Left lung (tissue), 10 donors: ENCODE data around the gene C6orf62. TPM values are rescaled to one million over a fixed set of nuclear protein-coding genes. Genes with fewer than 3 reads are reported as not detected.
"Not testable (repeated sequence)": the region's sequence is repeated elsewhere in the genome, so short reads cannot be mapped to it uniquely, and the experiment has no call there.

ENCODE experiments used
- ATAC-seq: fragments of 200-7000 bp; cut with Tn5 transposase; one replicate; pipeline ENCODE4 v1.9.1; 2020; ENCODE audit warnings: moderate library complexity
- DNase-seq, 4 donors: peaks; one replicate each; pipeline ENCODE4 v3.0.0-alpha.2; 2013 to 2020
- H3K27ac ChIP-seq, 2 donors: fragments of 200-600 bp; sonication (generic) in 1 of 2; one replicate each; pipeline versions ENCODE4 v1.5.0 to v1.8.0; 2020 to 2021
- H3K27me3 ChIP-seq, 2 donors: fragments of 200-600 bp; sonication (generic) in 1 of 2; one replicate each; pipeline versions ENCODE4 v1.5.0 to v1.8.0; 2020 to 2021
- H3K36me3 ChIP-seq, 2 donors: fragments of 200-600 bp; sonication (generic) in 1 of 2; one replicate each; pipeline versions ENCODE4 v1.5.0 to v1.8.0; 2020 to 2021
- H3K4me1 ChIP-seq, 2 donors: fragments of 200-600 bp; one replicate each; pipeline ENCODE4 v1.8.0; 2021
- H3K4me3 ChIP-seq, 2 donors: fragments of 200-600 bp; sonication (generic) in 1 of 2; one replicate each; pipeline versions ENCODE4 v1.5.0 to v1.8.0; 2020 to 2021; ENCODE audit warnings: mild to moderate bottlenecking in 1 of 2
- H3K9me3 ChIP-seq, 2 donors: fragments of 200-600 bp; sonication (generic) in 1 of 2; one replicate each; pipeline versions ENCODE4 v1.5.0 to v1.8.0; 2020 to 2021
- intact Hi-C, 2 donors: fragments of 100-400 bp; cut with DNase I; formaldehyde crosslinking; loops; one replicate each; pipeline versions ENCODE4 v1.11.2 to v1.14.2; 2022
- polyA plus RNA-seq, 6 donors: library from polyadenylated mRNA; unstranded; fragments of 120-200 nt; gene quantifications; one replicate each; pipeline ENCODE4 v1.2.1, GENCODE V29; 2013; ENCODE audit not compliant: insufficient read length in 6 of 6
- total RNA-seq, 2 donors: library from RNA; stranded (reverse); fragmentation: NEBNext Ultra II Directional; extraction: Animal tissue kit (Norgen Biotek cat#: 25700); gene quantifications; one replicate each; pipeline ENCODE4 v1.2.1, GENCODE V29; 2021
- TF ChIP-seq, protein P1 (sequence below), 2 donors: fragments of 200-600 bp; sonication (generic) in 1 of 2; IDR thresholded peaks; one replicate each; pipeline versions ENCODE4 v1.5.0 to v1.8.0; 2021; ENCODE audit warnings: antibody characterized with exemption in 2 of 2
- donor health status: DM: no; HTN: yes; CAD: no.
- donor health status: DM: no; HTN: no; CAD: no.

C6orf62 gene
- total and polyA plus RNA-seq, 8 donors: 115 to 151 (median 135) TPM

DNA sequence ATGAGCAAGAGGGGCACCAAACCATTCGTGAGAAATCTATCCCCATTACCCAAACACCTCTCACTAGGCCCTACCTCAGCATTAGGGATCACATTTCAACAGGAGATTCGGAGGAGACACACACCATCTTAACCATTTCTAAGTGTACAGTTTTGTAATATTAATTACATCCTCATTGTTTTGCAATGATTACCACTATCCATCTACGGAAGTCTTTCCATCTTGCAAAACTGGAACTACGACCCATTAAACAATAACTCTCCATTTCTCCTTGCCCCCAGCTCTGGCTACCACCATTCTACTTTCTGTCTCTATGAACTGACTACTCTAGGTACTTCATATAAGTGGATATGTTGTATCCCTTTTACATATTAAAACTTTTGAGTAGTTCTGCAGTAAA, 32.0 kb downstream of the C6orf62 start:
- Histone ChIP-seq H3K27ac (no peak overlapping the region), H3K4me3 (no peak overlapping the region), H3K4me1 (peaks cover 0 to 6% of the 10 kb centered on the region in 2 donors), H3K36me3 (no peaks in the 10 kb centered on the region), H3K9me3 (no peaks in the 10 kb centered on the region), H3K27me3 (no peaks in the 10 kb centered on the region)
- no peak for DNase-seq
- TF ChIP-seq, protein P1, sequence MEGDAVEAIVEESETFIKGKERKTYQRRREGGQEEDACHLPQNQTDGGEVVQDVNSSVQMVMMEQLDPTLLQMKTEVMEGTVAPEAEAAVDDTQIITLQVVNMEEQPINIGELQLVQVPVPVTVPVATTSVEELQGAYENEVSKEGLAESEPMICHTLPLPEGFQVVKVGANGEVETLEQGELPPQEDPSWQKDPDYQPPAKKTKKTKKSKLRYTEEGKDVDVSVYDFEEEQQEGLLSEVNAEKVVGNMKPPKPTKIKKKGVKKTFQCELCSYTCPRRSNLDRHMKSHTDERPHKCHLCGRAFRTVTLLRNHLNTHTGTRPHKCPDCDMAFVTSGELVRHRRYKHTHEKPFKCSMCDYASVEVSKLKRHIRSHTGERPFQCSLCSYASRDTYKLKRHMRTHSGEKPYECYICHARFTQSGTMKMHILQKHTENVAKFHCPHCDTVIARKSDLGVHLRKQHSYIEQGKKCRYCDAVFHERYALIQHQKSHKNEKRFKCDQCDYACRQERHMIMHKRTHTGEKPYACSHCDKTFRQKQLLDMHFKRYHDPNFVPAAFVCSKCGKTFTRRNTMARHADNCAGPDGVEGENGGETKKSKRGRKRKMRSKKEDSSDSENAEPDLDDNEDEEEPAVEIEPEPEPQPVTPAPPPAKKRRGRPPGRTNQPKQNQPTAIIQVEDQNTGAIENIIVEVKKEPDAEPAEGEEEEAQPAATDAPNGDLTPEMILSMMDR (IDR thresholded peaks at IDR 0.05): no peak
- intact Hi-C loops: no loop called here
- no peak for ATAC-seq

DNA sequence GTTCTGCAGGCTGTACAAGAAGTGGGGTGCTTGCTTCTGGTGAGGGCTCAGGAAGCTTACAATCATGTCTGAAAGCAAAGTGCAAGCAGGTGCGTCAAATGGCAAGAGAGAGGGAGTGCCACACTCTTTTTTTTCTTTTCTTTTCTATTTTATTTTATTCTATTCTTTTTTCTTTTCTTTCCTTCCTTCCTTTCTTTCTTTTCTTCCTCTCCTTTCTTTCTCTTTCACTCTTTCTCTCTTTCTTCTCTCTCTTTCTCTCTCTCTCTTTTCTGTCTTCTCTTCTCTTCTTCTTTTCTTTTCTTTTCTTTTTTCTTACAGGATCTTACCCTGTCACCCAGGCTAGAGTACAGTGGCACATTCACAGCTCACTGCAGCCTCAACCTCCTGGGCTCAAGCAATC, 32.5 kb downstream of the C6orf62 start:
- Histone ChIP-seq H3K36me3 (no peaks in the 10 kb centered on the region), H3K27me3 (no peaks in the 10 kb centered on the region), H3K9me3 (no peaks in the 10 kb centered on the region), H3K27ac (no peak overlapping the region), H3K4me3 (no peak overlapping the region), H3K4me1 (peaks cover 0 to 6% of the 10 kb centered on the region in 2 donors)
- no peak for DNase-seq
- TF ChIP-seq, protein P1 (IDR thresholded peaks at IDR 0.05): no peak
- ATAC-seq: no peak
- intact Hi-C loops: no loop called here

DNA sequence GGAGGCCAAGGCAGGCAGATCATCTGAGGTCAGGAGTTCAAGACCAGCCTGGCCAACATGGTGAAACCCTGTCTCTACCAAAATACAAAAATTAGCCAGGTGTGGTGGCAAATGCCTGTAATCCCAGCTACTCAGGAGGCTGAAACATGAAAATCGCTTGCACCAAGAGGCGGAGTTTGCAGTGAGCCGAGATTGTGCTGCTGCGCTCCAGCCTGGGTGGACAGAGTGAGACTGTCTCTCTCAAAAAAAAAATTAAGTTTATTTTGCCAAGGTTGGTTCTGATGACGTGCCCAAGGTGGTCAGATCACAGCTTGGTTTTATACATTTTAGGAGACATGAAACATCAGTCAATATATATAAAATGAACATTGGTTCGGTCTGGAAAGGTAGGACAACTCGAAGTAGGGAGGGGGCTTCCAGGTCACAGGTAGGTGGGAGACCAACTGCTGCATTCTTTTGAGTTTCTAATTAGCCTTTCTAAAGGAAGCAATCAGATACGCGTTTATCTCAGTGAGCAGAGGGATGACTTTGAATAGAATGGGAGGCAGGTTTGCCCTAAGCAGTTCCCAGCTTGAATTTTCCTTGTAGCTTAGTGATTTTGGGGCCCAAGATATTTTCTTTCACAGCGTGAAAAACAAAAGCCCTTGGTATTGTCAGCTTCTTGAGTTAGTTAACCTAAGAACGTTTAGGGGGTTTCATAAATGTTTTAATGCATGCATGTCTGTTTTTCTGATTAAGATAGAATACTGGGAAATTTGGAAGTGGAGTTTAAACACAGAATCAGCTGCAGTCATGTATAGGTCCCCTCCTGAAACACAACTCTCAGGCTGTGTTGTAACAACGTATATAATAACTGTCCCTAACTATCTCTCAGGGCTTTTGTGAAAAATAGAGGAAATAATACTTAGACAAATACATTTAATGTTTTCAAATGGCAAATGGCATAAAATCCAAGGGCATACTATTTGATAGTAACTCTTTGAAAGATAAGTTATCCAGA, 35.4 kb downstream of the C6orf62 start:
- no peak overlapping the region for H3K4me3 ChIP-seq
- intact Hi-C loops: no loop called here
- TF ChIP-seq, protein P1 (IDR thresholded peaks at IDR 0.05): no peak
- no peaks in the 10 kb centered on the region for H3K36me3 ChIP-seq
- ATAC-seq: no peak
- no peaks in the 10 kb centered on the region for H3K9me3 ChIP-seq
- DNase-seq: no peak
- no peaks in the 10 kb centered on the region for H3K27me3 ChIP-seq
- H3K27ac ChIP-seq: no peak overlapping the region
- peaks cover 0 to 6% of the 10 kb centered on the region in 2 donors for H3K4me1 ChIP-seq

DNA sequence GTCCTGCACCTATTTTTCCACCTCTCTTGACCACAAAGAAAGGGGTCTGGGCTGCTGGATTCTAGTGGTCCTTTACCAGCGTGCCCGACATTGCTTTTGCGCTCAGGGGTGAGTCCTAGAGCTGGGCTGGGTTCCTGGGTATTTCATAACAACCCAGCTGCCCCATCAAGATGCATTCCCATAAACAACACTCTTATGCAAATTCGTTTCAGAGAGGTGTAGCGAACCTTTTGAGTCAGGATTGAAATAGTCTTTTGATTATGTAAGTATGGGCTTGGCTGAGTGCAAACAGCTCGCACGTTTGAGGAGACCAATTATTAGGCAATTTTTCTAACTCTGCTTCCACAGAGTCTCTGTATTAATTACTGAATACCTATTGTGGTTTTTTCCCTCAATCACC, 38.4 kb downstream of the C6orf62 start:
- DNase-seq: no peak
- H3K27me3 ChIP-seq: no peaks in the 10 kb centered on the region
- H3K27ac ChIP-seq: peak overlapping the region; percentile 18 to 29
- TF ChIP-seq, protein P1 (IDR thresholded peaks at IDR 0.05): no peak
- H3K4me3 ChIP-seq: no peak overlapping the region
- intact Hi-C loops: no loop called here
- H3K9me3 ChIP-seq: no peaks in the 10 kb centered on the region
- no peaks in the 10 kb centered on the region for H3K36me3 ChIP-seq
- peak; percentile 75 for ATAC-seq
- H3K4me1 ChIP-seq: no peaks in the 10 kb centered on the region

DNA sequence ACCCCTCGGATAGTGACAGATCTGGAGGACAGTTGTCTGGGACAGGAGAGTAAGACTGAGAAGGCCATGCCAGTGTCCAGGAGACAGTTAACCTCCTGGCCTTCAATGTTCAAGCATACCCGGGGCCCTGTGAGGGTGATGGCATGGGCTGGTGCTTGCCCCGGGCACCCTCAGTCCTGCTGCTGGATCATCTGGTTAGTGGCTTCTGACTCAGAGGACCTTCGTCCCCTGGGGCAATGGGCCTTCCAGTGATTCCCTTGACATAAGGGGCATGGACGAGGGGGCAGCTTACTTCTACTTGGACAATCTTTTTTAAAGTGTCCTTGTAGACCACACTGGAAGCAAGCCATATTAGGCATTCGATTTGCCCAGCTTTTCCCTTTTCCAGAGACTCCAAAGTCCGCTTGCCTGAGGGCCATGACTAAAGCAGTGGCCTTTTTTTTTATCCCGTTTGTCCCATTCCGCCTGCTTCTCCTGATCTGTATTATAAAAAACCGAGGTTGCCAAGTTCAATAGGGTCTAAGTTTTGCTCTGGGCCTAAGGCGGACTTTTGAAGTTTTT, 40.1 kb downstream of the C6orf62 start:
- H3K9me3 ChIP-seq, H3K27ac ChIP-seq, DNase-seq, ATAC-seq, H3K27me3 ChIP-seq, H3K4me1 ChIP-seq, H3K36me3 ChIP-seq, intact Hi-C loops, H3K4me3 ChIP-seq: not testable (repeated sequence)
